Measurements from ENCODE around the gene F7.

DNA sequence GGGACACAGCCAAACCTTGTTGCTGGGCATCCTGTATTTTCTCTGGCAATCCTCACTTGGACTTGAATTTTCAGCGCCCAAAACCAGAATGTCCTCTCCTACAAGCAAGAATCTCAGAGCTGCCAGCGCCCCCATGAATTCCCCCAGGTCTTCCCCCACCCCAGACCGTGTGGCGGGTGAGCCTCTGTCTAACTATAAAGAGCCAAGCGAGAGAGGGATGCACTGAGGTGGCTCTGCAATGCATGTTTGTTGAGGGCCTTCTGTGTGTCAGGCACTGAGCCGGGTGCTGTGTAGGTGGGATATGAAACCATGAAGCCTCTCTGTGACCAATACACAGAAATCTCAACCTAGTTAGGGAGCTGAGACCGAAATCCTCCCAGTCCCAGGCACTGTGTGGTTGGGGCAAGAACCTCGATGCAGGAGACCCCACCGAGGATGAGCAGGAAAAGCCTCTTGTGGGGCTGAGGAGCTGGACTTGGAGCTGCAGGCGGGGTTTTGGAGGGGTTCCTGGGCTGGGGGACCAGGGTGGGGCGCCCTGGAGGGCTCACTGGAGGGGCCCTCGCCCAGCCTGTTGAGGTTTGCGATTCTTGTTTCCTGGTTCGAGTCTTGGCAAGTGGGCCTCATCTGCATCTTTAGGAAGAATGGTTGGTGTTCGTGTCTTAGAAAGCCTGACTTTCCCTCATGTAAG lies 40.5 kb downstream of the F7 start:
- TF ChIP-seq, protein P1, sequence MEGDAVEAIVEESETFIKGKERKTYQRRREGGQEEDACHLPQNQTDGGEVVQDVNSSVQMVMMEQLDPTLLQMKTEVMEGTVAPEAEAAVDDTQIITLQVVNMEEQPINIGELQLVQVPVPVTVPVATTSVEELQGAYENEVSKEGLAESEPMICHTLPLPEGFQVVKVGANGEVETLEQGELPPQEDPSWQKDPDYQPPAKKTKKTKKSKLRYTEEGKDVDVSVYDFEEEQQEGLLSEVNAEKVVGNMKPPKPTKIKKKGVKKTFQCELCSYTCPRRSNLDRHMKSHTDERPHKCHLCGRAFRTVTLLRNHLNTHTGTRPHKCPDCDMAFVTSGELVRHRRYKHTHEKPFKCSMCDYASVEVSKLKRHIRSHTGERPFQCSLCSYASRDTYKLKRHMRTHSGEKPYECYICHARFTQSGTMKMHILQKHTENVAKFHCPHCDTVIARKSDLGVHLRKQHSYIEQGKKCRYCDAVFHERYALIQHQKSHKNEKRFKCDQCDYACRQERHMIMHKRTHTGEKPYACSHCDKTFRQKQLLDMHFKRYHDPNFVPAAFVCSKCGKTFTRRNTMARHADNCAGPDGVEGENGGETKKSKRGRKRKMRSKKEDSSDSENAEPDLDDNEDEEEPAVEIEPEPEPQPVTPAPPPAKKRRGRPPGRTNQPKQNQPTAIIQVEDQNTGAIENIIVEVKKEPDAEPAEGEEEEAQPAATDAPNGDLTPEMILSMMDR (IDR thresholded peaks at IDR 0.05) = no peak
- TF ChIP-seq TEAD1 (CRISPR knock-in tag; IDR thresholded peaks at IDR 0.05) = no peak
- no peak for TF ChIP-seq ZNF121 (CRISPR knock-in tag; IDR thresholded peaks at IDR 0.05)
- TF ChIP-seq, protein P2, sequence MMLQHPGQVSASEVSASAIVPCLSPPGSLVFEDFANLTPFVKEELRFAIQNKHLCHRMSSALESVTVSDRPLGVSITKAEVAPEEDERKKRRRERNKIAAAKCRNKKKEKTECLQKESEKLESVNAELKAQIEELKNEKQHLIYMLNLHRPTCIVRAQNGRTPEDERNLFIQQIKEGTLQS (CRISPR knock-in tag; conservative IDR thresholded peaks at IDR 0.05) = no peak
- TF ChIP-seq ESRRA (CRISPR knock-in tag; IDR thresholded peaks at IDR 0.05; ENCODE audit: borderline replicate concordance) = no peak
- TF ChIP-seq, protein P3, sequence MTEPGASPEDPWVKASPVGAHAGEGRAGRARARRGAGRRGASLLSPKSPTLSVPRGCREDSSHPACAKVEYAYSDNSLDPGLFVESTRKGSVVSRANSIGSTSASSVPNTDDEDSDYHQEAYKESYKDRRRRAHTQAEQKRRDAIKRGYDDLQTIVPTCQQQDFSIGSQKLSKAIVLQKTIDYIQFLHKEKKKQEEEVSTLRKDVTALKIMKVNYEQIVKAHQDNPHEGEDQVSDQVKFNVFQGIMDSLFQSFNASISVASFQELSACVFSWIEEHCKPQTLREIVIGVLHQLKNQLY (CRISPR knock-in tag; IDR thresholded peaks at IDR 0.05) = no peak
- no peak for TF ChIP-seq ZNF263 (CRISPR knock-in tag; IDR thresholded peaks at IDR 0.05; ENCODE audit: low read depth)
- TF ChIP-seq, protein P4, sequence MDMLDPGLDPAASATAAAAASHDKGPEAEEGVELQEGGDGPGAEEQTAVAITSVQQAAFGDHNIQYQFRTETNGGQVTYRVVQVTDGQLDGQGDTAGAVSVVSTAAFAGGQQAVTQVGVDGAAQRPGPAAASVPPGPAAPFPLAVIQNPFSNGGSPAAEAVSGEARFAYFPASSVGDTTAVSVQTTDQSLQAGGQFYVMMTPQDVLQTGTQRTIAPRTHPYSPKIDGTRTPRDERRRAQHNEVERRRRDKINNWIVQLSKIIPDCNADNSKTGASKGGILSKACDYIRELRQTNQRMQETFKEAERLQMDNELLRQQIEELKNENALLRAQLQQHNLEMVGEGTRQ (CRISPR knock-in tag; IDR thresholded peaks at IDR 0.05) = no peak

Measured in WTC11 (cell line).